ENCODE results near the gene USH1C.
A peak's percentile ranks its signal among the peaks of the same experiment; 100 is the strongest.

Gene USH1C

DNA sequence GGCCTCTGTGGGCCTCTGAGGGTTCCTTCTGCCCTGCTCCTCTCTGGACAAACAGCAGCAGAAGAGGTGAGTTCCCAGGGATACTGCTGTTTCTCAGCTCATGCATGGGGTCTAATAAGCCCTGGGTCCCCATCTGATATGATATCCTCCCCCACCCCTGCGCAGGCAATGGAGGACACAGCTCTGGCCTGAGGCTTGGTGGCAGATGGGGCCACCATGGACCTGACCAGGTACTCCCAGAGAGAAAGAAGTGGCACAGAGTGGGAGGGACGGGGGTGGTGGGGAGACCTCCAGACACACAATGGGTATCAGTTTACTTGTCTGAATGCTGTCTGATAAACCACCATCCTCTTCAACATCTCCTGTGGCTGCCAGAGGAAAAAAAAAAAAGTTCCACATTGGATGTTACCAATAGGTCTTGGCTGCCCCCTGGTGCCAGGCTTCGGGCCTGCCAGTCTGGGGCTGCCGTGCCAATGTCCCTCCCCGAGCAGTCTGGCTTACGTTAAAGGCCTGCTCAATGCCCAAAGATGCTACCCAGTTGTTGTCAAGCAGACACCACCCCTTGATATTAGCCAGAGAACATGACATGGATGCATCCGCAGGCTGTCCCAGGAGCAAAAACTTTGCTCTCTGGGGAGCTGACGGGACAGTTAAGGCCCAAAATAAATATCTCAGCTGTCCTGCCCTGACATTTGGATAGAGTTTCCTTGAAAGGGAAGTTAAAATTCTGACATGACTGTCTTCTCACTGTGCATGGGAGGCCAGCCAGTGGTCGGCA lies 39.7 kb downstream of the USH1C start:
- peak; percentile 64 for DNase-seq (ENCODE audit: low read depth)

- no peak for DNase-seq (ENCODE audit: low read depth)
These were observed 41.6 kb downstream of the USH1C start for GRCh38 chr11:17502630-17503029.

- DNase-seq (ENCODE audit: low read depth), result no peak
These were observed 43.5 kb downstream of the USH1C start for GRCh38 chr11:17500673-17501072.

DNA sequence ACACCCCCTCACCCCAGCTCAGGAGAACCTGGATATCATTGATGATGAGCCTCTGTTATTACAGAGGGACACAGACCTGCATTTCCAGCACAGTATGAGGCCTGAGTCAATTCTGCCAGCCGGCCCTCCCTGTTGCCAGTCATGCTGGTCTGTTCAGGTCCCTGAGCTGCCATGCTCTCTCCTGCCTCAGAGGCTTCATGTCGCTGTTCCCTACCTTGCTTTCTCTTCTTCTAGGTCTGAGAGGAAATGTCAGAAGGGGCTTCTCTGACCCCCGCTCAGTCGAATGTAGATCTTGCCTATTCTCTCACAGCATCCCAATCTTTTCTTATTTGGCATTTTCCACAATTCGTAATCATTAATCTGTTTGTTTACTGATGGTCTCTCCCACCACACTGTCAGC lies 45.7 kb downstream of the USH1C start:
- DNase-seq (ENCODE audit: low read depth), result no peak

- DNase-seq (ENCODE audit: low read depth), result no peak
These were observed 46.2 kb downstream of the USH1C start for GRCh38 chr11:17498058-17498457.

GRCh38 chr11:17496406-17496805 lies 47.8 kb downstream of the USH1C start:
- no peak for DNase-seq (ENCODE audit: low read depth)

- DNase-seq (ENCODE audit: low read depth), result no peak
These were observed 50.2 kb downstream of the USH1C start for GRCh38 chr11:17494019-17494418.

DNA sequence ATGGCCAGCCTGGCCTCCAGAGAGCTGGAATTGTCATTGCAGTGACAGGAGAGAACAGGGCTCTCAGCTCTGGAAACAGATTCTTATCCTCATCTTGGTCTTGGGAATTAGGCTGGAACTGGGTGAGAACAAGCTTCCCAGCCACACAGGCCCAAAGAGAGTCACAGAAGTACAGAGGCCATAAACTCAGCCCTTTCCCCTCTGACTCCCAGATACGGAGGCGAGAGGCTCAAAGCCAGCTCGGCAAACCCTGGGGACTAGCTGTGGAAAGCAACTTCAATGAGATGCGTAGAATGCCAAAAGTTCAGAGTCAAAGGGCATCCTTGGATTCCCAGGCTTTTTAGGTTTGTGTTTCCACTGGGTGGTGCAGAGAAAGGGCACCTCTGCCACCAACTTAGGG lies 53.3 kb downstream of the USH1C start:
- DNase-seq (ENCODE audit: low read depth), result no peak

DNA sequence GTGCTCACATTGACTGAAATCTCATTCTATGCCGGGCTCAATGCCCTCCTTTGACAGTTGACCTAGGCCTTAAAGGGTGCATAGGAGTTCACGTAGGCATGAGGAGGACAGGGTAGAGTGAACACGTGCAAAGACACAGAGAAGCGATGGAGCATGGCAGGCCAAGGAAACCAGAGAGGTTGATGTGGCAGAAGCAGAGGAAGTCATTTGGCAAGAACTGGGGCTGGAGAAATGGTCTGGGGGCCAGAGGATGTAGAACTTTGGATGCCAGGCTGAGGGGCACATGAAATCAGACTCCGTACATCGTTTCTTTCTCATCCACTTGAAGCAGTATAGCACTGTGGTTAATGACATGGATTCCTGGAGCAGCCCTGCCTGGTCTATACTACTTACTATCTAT lies 54.0 kb downstream of the USH1C start:
- no peak for DNase-seq (ENCODE audit: low read depth)

DNA sequence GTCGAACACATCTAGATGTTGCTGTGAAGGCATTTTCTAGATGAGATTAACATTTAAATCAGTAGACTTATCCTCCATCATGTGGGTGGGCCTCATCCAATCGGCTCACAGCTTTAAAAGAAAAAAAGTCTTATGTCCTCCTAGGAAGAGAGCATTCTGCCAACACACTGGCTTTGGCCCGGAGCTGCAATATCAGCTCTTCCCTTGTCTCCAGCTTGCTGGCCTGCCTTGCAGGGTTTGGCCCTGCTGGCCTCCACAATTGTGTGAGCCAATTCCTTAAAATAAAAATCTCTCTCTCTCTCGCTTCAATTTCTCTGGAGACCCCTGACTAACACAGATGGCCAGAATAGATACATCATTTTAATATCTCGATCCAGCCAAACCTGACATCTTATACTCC lies 54.5 kb downstream of the USH1C start:
- DNase-seq (ENCODE audit: low read depth), result no peak

DNA sequence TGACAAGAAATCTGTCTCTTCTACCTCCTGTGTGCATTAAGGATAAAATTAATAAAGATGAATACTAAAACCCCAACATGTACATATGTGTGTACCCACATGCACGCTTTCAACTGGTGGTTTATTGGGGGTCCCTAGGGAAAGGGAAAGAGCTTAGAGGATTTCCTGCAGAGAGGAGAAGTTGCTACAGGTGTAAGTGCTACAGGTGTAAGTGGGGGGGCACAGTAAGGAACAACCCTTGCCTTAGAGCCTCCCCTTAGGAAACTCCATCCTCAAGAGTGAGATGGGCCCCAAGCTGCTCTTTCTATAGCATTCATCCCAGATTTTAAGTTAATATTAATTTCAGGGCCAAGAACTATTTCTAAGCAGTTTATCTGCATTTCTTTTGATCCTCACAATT lies 55.7 kb downstream of the USH1C start:
- no peak for DNase-seq (ENCODE audit: low read depth)

DNA sequence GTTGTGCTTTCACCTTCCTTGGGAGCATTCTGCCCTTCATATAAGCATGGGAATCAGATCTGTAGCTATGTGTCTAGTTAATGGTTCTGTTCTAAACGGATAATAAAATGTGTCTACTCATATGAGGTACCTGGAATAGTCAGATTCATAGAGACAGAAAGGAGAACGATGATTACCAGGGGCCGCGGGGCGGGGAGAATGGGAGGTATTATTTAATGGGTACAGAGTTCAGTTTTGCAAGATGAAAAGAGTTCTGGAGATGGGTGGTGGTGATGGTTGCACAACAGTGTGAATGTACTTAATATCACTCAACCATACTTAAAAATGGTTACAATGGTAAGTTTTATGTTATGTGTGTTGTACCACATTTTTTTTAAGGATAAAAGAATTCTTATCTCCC lies 57.6 kb downstream of the USH1C start:
- no peak for DNase-seq (ENCODE audit: low read depth)

DNA sequence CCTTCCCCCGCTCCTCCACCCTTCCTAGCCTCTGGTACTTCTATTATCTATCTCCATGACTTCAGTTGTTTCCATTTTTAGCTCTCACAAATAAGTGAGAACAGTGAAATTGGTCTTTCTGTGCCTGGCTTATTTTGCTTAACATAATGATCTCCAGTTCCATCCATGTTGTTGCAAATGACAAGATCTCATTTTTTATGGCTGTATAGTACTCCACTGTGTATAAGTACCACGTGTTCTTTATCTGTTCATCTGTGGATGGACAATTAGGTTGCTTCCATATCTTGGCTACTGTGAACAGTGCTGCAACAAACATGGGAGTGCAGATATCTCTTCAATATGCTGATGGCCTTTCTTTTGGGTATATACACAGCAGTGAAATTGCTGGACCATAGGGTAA lies 60.7 kb downstream of the USH1C start:
- no peak for DNase-seq (ENCODE audit: low read depth)

DNA sequence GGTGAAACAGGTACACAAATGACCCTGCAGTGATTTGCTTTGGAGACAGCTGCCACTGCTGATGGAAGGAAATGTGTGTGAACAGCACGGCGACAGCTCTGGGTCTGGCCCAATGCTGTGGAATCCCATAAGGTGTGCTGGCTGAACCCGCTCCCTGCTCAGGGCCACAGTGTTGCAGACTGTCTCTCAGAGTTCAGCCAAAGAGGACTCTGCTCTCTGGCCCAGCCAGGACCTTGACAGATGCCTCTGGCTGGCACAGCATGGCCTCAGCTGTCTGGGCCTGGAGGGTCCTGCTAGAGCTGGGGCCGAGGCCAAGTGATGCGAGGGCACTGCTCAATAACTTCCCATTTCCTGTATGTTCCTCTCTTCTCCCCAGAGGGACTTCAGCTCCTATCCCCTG lies 62.3 kb downstream of the USH1C start:
- DNase-seq (ENCODE audit: low read depth), result no peak

- DNase-seq (ENCODE audit: low read depth), result no peak
These were observed 64.7 kb downstream of the USH1C start for GRCh38 chr11:17479284-17480214.

GRCh38 chr11:17478070-17478469 lies 66.1 kb downstream of the USH1C start:
- DNase-seq (ENCODE audit: low read depth), result no peak

DNA sequence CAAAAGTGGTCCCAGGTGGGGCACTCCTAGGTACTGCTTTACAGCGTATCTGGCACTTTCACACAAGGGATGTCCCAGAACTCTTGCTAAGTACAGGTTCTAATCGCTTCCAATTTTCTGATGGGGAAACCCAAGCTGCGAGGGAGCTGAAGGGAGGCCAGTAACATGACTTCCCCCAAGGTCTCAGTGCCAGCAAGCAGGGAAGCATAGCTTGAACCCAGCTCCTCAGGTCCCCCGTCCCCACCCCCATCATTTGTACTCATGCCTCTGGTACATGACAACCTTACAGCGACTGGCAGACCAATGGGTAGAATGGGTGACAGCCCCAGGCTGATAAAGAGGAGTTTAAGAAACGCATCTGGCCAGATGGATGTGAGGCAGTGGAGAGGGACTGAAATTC lies 66.9 kb downstream of the USH1C start:
- no peak for DNase-seq (ENCODE audit: low read depth)

- DNase-seq (ENCODE audit: low read depth), result no peak
These were observed 67.2 kb downstream of the USH1C start for GRCh38 chr11:17477084-17477333.

DNA sequence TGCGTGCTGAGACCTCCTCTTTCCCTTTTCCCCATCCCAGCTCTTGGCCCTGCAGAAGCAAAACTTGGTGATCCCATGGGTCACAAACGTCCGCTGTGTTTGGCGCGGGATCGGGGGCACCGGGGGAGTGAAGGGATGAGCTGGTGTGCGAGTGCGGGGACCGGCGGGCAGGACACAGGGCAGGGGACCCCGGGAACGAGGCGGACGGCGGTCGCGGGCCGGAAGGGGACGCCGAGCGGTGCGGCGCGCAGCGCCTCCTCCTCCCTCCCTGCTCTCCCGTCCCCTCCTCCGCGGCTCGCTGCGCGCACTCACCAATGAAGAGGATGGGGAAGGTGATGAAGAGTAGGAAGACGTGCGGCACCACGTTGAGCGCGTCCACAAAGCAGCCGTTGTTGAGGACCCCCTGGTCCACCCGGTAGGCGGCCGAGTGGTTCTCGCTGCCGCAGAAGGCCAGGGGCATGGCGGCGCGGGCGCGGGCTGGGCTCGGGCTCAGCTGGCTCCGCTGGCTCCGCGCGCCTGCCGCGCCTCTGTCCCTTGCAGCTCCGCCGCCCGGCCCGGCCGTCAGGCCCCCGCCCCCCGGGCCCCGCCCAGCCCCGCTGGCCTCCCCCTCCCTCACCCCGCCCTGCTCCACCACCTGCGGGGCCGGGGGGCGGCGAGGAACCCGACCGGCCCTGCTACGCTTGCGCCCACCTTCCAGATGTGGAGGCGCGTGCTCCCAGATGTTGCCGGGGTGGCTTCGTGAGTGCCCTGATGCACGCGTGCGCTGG lies 67.7 kb downstream of the USH1C start, which contains the start of gene ABCC8:
Gene ABCC8, minus strand, starts transcription at position 529 of the 767 bp plus-strand sequence. Its CDS starts 69 bp downstream, at position 460.
- no peak for DNase-seq (ENCODE audit: low read depth)

GRCh38 chr11:17475666-17476316 lies 68.4 kb downstream of the USH1C start:
- no peak for DNase-seq (ENCODE audit: low read depth)

GRCh38 chr11:17473071-17473744 lies 71.0 kb downstream of the USH1C start:
- DNase-seq (ENCODE audit: low read depth), result no peak

- DNase-seq (ENCODE audit: low read depth), result no peak
These were observed 71.7 kb downstream of the USH1C start for GRCh38 chr11:17472467-17472866.
